MCF 10A (cell line): Measurements from ENCODE around the gene SAP30. TPM values are rescaled to one million over a fixed set of nuclear protein-coding genes. Genes with fewer than 3 reads are reported as not detected.

ENCODE experiments used
- BruUV-seq: library from RNA; stranded (reverse); fragments of 400-500 nt; replicated peaks from 2 replicates; lab custom pipeline; 2021; lab: Mats Ljungman, UMichigan
- CTCF ChIA-PET: fragments of 300-600 bp; sonication (Branson Sonifier 250); formaldehyde crosslinking; extraction: SDS; loops from one replicate; lab custom pipeline; 2021; ENCODE audit warnings: antibody characterized with exemption, inconsistent platforms; lab: Yijun Ruan, JAX
- POLR2A ChIA-PET: fragments of 300-600, 350-650 bp; sonication (Branson Sonifier 250); formaldehyde crosslinking; extraction: SDS; loops from one replicate; lab custom pipeline; 2020; ENCODE audit warnings: antibody characterized with exemption, inconsistent platforms; lab: Yijun Ruan, JAX
- DNase-seq: peaks from one replicate; pipeline ENCODE4 v3.0.0-alpha.2; 2018; ENCODE audit not compliant: unreplicated experiment
- H3K27ac Mint-ChIP-seq: one replicate; pipeline ENCODE4 v1.8.0; 2022; ENCODE audit warnings: mild to moderate bottlenecking, low read depth, mixed read lengths; ENCODE audit not compliant: unreplicated experiment
- H3K27me3 Mint-ChIP-seq: one replicate; pipeline ENCODE4 v1.8.0; 2022; ENCODE audit warnings: mixed read lengths; ENCODE audit not compliant: insufficient read depth, unreplicated experiment
- H3K36me3 Mint-ChIP-seq: one replicate; pipeline ENCODE4 v1.8.0; 2022; ENCODE audit warnings: mild to moderate bottlenecking, moderate library complexity, mixed read lengths; ENCODE audit not compliant: insufficient read depth, unreplicated experiment
- H3K4me1 Mint-ChIP-seq: one replicate; pipeline ENCODE4 v1.8.0; 2022; ENCODE audit warnings: mixed read lengths; ENCODE audit not compliant: insufficient read depth, unreplicated experiment
- H3K4me3 Mint-ChIP-seq: one replicate; pipeline ENCODE4 v1.8.0; 2022; ENCODE audit warnings: mild to moderate bottlenecking, moderate library complexity, mixed read lengths; ENCODE audit not compliant: unreplicated experiment
- H3K9me3 Mint-ChIP-seq: one replicate; pipeline ENCODE4 v1.8.0; 2022; ENCODE audit warnings: mixed read lengths; ENCODE audit not compliant: unreplicated experiment
- CTCF ChIP-seq: fragments of 200-600 bp; IDR thresholded peaks from one replicate; pipeline ENCODE4 v1.8.0; 2022; ENCODE audit warnings: antibody characterized with exemption, mild to moderate bottlenecking; ENCODE audit not compliant: unreplicated experiment
- intact Hi-C: fragments of 100-400 bp; cut with micrococcal nuclease; formaldehyde crosslinking; loops from 2 replicates; pipeline ENCODE4 v1.14.1; 2022
- total RNA-seq: library from RNA; stranded (reverse); gene quantifications from 2 replicates; pipeline ENCODE4 v1.2.3, GENCODE V29; 2022

The SAP30 gene
- total RNA-seq, 1 experiment from 2014 or later: 30.6 TPM

GRCh38 chr4:173397604-173398003 lies 26.9 kb downstream of the SAP30 start:
- no TSS peak for BruUV-seq
- no peak overlapping the region for H3K4me3 Mint-ChIP-seq
- H3K27ac Mint-ChIP-seq: no peak overlapping the region
- ChIA-PET CTCF (interaction anchor here (0.6 kb wide), 1 partner anchor 347 kb away, joined by 3 read pairs; no protein-coding TSS in a partner anchor), POLR2A (interaction anchor here (0.8 to 1.5 kb wide), 6 partner anchors 12 to 64 kb away, joined by 3 to 6 read pairs (median 4); no protein-coding TSS in a partner anchor)
- no peaks in the 10 kb centered on the region for H3K4me1 Mint-ChIP-seq
- peaks cover 8% of the 10 kb centered on the region for H3K9me3 Mint-ChIP-seq
- DNase-seq: no peak
- TF ChIP-seq CTCF: no peak
- H3K36me3 Mint-ChIP-seq: no peaks in the 10 kb centered on the region
- H3K27me3 Mint-ChIP-seq: no peaks in the 10 kb centered on the region
- intact Hi-C loops: no loop called here

GRCh38 chr4:173398220-173398619 lies 27.5 kb downstream of the SAP30 start:
- no peak overlapping the region for H3K27ac Mint-ChIP-seq
- intact Hi-C loops: no loop called here
- DNase-seq: no peak
- H3K4me3 Mint-ChIP-seq: no peak overlapping the region
- CTCF ChIA-PET: no interaction called here
- H3K9me3 Mint-ChIP-seq: peaks cover 8% of the 10 kb centered on the region
- TF ChIP-seq CTCF: no peak
- H3K4me1 Mint-ChIP-seq: no peaks in the 10 kb centered on the region
- H3K27me3 Mint-ChIP-seq: no peaks in the 10 kb centered on the region
- POLR2A ChIA-PET: interaction anchor here (0.8 to 1.3 kb wide), 2 partner anchors 29 to 65 kb away, joined by 3 read pairs; no protein-coding TSS in a partner anchor
- no TSS peak for BruUV-seq
- no peaks in the 10 kb centered on the region for H3K36me3 Mint-ChIP-seq

GRCh38 chr4:173398779-173399415 lies 28.1 kb downstream of the SAP30 start, which contains the start of gene SCRG1:
Gene SCRG1, minus strand, starts transcription at chr4:173399116. Its CDS starts 7,702 bp downstream, at chr4:173391414.
- Mint-ChIP-seq H3K27ac (no peak within 1 kb of the TSS), H3K4me3 (no peak within 1 kb of the TSS), H3K36me3 (no peaks in the 10 kb centered on the region), H3K27me3 (no peaks in the 10 kb centered on the region), H3K4me1 (no peaks in the 10 kb centered on the region), H3K9me3 (peaks cover 5% of the 10 kb centered on the region)
- no peak for DNase-seq
- ChIA-PET POLR2A (interaction anchor here (1.3 kb wide), 1 partner anchor 66 kb away, joined by 3 read pairs; no protein-coding TSS in a partner anchor), CTCF (interaction anchor here (0.5 kb wide), 1 partner anchor 21 kb away, joined by 3 read pairs; no protein-coding TSS in a partner anchor)
- intact Hi-C loops: no loop called here
- no peak for TF ChIP-seq CTCF
- BruUV-seq: no TSS peak

GRCh38 chr4:173401063-173401462 lies 30.3 kb downstream of the SAP30 start:
- intact Hi-C loops: no loop called here
- Mint-ChIP-seq H3K27ac (no peak overlapping the region), H3K4me3 (no peak overlapping the region), H3K27me3 (no peaks in the 10 kb centered on the region), H3K36me3 (peaks cover 8% of the 10 kb centered on the region), H3K4me1 (no peaks in the 10 kb centered on the region), H3K9me3 (no peaks in the 10 kb centered on the region)
- no TSS peak for BruUV-seq
- no peak for DNase-seq
- POLR2A ChIA-PET: interaction anchor here (1.2 to 2.4 kb wide), 3 partner anchors 16 to 67 kb away, joined by 4 to 9 read pairs (median 6); partner anchors contain the start of gene HMGB2
- CTCF ChIA-PET: no interaction called here
- TF ChIP-seq CTCF: no peak
